ENCODE measurements around the gene GRID1.

The GRID1 gene

DNA sequence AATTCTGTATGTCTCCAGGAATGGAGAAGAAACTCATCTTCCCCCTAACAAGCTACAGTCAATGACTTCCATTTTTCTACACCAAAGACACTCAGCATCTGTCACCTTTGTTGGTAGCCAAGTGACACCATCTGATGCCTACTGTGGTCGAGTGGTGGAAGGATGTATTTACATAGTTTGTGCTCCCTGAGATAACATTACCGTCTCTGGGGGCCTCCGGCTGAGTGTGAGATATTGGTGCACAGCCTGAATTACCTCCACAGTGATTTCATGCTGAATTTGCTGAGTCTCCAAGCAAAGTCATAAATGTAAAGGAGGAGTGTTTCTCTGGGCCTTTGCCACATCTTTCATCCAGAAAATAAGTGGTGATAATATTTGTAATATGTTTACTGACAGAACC, 114.0 kb downstream of the GRID1 start:
- Histone ChIP-seq H3K27ac (ENCODE audit: extremely low read depth, low read depth, low read length) (no peak overlapping the region), H3K9me3 (ENCODE audit: control insufficient read depth, insufficient read depth, low read depth, low read length) (no peaks in the 10 kb centered on the region), H3K36me3 (ENCODE audit: control insufficient read depth in 2 of 2, insufficient read depth in 1 of 2, low read length in 2 of 2) (no peaks in the 10 kb centered on the region), H3K4me3 (ENCODE audit: low read depth, low read length) (no peak overlapping the region), H3K4me1 (ENCODE audit: control insufficient read depth, insufficient read depth, low read length) (peaks cover 22% of the 10 kb centered on the region)
- ChIA-PET CTCF (no interaction called here), POLR2A (interaction anchor here (0.9 kb wide), 1 partner anchor 114 kb away, joined by 4 read pairs; the partner anchor contains the start of gene GRID1)
- TF ChIP-seq ZNF48 (tag by site-specific recombination; IDR thresholded peaks at IDR 0.05) (no peak), GLIS1 (tag by site-specific recombination; IDR thresholded peaks at IDR 0.05) (peak; percentile 63), OSR2 (tag by site-specific recombination; IDR thresholded peaks at IDR 0.05) (peak; percentile 72; the same call in 1 of the 2 replicates), ZNF138 (tag by site-specific recombination; IDR thresholded peaks at IDR 0.05; ENCODE audit: borderline replicate concordance) (no peak)

DNA sequence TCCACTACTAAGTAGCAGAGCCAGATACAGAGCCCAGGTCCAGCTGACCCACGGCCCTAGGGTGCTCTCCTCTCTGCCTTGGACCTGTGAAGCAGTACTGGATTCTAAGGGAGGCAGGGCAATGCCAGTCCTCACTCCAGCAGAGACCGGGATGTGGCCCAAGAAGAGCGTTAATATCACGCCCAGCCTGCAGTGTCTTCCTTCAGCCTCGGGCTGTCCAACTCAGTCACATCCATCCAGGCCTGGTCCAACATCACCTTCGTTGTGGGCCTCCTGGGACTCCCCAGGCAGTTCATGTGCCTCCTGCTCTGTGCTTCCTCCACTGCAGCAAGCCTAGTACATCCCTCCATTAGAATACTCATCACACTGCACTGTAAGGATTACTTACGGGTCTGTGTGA, 114.5 kb downstream of the GRID1 start:
- TF ChIP-seq ZNF266 (tag by site-specific recombination; IDR thresholded peaks at IDR 0.05; ENCODE audit: low read depth) (no peak), ZNF223 (tag by site-specific recombination; IDR thresholded peaks at IDR 0.05) (no peak), ZNF155 (tag by site-specific recombination; IDR thresholded peaks at IDR 0.05) (no peak), ZNF138 (tag by site-specific recombination; IDR thresholded peaks at IDR 0.05; ENCODE audit: borderline replicate concordance) (no peak), ZBTB1 (tag by site-specific recombination; IDR thresholded peaks at IDR 0.05) (no peak), GLI2 (tag by site-specific recombination; IDR thresholded peaks at IDR 0.05; ENCODE audit: borderline replicate concordance, low read depth) (no peak), ZNF214 (tag by site-specific recombination; IDR thresholded peaks at IDR 0.05; ENCODE audit: borderline replicate concordance) (no peak), MYNN (tag by site-specific recombination; IDR thresholded peaks at IDR 0.05; ENCODE audit: borderline replicate concordance) (no peak), ZBTB17 (tag by site-specific recombination; IDR thresholded peaks at IDR 0.05) (no peak), ZNF140 (tag by site-specific recombination; IDR thresholded peaks at IDR 0.05) (no peak), ZXDB (tag by site-specific recombination; IDR thresholded peaks at IDR 0.05) (no peak), ZNF174 (tag by site-specific recombination; IDR thresholded peaks at IDR 0.05) (no peak), ZNF169 (tag by site-specific recombination; IDR thresholded peaks at IDR 0.05) (no peak), ZNF404 (tag by site-specific recombination; IDR thresholded peaks at IDR 0.05) (no peak)
- TF ChIP-seq, protein P1, sequence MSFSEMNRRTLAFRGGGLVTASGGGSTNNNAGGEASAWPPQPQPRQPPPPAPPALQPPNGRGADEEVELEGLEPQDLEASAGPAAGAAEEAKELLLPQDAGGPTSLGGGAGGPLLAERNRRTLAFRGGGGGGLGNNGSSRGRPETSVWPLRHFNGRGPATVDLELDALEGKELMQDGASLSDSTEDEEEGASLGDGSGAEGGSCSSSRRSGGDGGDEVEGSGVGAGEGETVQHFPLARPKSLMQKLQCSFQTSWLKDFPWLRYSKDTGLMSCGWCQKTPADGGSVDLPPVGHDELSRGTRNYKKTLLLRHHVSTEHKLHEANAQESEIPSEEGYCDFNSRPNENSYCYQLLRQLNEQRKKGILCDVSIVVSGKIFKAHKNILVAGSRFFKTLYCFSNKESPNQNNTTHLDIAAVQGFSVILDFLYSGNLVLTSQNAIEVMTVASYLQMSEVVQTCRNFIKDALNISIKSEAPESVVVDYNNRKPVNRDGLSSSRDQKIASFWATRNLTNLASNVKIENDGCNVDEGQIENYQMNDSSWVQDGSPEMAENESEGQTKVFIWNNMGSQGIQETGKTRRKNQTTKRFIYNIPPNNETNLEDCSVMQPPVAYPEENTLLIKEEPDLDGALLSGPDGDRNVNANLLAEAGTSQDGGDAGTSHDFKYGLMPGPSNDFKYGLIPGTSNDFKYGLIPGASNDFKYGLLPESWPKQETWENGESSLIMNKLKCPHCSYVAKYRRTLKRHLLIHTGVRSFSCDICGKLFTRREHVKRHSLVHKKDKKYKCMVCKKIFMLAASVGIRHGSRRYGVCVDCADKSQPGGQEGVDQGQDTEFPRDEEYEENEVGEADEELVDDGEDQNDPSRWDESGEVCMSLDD (tag by site-specific recombination; IDR thresholded peaks at IDR 0.05): no peak
- TF ChIP-seq, protein P2, sequence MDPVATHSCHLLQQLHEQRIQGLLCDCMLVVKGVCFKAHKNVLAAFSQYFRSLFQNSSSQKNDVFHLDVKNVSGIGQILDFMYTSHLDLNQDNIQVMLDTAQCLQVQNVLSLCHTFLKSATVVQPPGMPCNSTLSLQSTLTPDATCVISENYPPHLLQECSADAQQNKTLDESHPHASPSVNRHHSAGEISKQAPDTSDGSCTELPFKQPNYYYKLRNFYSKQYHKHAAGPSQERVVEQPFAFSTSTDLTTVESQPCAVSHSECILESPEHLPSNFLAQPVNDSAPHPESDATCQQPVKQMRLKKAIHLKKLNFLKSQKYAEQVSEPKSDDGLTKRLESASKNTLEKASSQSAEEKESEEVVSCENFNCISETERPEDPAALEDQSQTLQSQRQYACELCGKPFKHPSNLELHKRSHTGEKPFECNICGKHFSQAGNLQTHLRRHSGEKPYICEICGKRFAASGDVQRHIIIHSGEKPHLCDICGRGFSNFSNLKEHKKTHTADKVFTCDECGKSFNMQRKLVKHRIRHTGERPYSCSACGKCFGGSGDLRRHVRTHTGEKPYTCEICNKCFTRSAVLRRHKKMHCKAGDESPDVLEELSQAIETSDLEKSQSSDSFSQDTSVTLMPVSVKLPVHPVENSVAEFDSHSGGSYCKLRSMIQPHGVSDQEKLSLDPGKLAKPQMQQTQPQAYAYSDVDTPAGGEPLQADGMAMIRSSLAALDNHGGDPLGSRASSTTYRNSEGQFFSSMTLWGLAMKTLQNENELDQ (tag by site-specific recombination; IDR thresholded peaks at IDR 0.05; ENCODE audit: low read depth): no peak
- TF ChIP-seq, protein P3, sequence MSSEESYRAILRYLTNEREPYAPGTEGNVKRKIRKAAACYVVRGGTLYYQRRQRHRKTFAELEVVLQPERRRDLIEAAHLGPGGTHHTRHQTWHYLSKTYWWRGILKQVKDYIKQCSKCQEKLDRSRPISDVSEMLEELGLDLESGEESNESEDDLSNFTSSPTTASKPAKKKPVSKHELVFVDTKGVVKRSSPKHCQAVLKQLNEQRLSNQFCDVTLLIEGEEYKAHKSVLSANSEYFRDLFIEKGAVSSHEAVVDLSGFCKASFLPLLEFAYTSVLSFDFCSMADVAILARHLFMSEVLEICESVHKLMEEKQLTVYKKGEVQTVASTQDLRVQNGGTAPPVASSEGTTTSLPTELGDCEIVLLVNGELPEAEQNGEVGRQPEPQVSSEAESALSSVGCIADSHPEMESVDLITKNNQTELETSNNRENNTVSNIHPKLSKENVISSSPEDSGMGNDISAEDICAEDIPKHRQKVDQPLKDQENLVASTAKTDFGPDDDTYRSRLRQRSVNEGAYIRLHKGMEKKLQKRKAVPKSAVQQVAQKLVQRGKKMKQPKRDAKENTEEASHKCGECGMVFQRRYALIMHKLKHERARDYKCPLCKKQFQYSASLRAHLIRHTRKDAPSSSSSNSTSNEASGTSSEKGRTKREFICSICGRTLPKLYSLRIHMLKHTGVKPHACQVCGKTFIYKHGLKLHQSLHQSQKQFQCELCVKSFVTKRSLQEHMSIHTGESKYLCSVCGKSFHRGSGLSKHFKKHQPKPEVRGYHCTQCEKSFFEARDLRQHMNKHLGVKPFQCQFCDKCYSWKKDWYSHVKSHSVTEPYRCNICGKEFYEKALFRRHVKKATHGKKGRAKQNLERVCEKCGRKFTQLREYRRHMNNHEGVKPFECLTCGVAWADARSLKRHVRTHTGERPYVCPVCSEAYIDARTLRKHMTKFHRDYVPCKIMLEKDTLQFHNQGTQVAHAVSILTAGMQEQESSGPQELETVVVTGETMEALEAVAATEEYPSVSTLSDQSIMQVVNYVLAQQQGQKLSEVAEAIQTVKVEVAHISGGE (tag by site-specific recombination; conservative IDR thresholded peaks at IDR 0.05; ENCODE audit: low read depth): no peak
- TF ChIP-seq, protein P4, sequence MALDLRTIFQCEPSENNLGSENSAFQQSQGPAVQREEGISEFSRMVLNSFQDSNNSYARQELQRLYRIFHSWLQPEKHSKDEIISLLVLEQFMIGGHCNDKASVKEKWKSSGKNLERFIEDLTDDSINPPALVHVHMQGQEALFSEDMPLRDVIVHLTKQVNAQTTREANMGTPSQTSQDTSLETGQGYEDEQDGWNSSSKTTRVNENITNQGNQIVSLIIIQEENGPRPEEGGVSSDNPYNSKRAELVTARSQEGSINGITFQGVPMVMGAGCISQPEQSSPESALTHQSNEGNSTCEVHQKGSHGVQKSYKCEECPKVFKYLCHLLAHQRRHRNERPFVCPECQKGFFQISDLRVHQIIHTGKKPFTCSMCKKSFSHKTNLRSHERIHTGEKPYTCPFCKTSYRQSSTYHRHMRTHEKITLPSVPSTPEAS (tag by site-specific recombination; IDR thresholded peaks at IDR 0.05): no peak
- TF ChIP-seq, protein P5, sequence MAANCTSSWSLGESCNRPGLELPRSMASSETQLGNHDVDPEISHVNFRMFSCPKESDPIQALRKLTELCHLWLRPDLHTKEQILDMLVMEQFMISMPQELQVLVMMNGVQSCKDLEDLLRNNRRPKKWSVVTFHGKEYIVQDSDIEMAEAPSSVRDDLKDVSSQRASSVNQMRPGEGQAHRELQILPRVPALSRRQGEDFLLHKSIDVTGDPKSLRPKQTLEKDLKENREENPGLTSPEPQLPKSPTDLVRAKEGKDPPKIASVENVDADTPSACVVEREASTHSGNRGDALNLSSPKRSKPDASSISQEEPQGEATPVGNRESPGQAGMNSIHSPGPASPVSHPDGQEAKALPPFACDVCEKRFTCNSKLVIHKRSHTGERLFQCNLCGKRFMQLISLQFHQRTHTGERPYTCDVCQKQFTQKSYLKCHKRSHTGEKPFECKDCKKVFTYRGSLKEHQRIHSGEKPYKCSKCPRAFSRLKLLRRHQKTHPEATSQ (tag by site-specific recombination; IDR thresholded peaks at IDR 0.05): no peak
- ChIA-PET POLR2A (no interaction called here), CTCF (no interaction called here)
- H3K27ac ChIP-seq (ENCODE audit: extremely low read depth, low read depth, low read length): no peak overlapping the region
- no peaks in the 10 kb centered on the region for H3K9me3 ChIP-seq (ENCODE audit: control insufficient read depth, insufficient read depth, low read depth, low read length)
- no peaks in the 10 kb centered on the region for H3K36me3 ChIP-seq (ENCODE audit: control insufficient read depth in 2 of 2, insufficient read depth in 1 of 2, low read length in 2 of 2)
- H3K4me1 ChIP-seq (ENCODE audit: control insufficient read depth, insufficient read depth, low read length): peaks cover 22% of the 10 kb centered on the region
- H3K4me3 ChIP-seq (ENCODE audit: low read depth, low read length): no peak overlapping the region
